SK-N-DZ (cell line): ENCODE data around the gene SLC1A4.

Experiments used
- DNase-seq: peaks from one replicate; pipeline ENCODE4 v3.0.0-alpha.2; 2015; ENCODE audit warnings: low spot score
- small RNA-seq, 2 experiments: library from RNA; depleted of rRNA; stranded (forward); fragments of <200 nt; gene quantifications; one replicate each; pipeline ENCODE3, GENCODE V24; 2014

The SLC1A4 gene

DNA sequence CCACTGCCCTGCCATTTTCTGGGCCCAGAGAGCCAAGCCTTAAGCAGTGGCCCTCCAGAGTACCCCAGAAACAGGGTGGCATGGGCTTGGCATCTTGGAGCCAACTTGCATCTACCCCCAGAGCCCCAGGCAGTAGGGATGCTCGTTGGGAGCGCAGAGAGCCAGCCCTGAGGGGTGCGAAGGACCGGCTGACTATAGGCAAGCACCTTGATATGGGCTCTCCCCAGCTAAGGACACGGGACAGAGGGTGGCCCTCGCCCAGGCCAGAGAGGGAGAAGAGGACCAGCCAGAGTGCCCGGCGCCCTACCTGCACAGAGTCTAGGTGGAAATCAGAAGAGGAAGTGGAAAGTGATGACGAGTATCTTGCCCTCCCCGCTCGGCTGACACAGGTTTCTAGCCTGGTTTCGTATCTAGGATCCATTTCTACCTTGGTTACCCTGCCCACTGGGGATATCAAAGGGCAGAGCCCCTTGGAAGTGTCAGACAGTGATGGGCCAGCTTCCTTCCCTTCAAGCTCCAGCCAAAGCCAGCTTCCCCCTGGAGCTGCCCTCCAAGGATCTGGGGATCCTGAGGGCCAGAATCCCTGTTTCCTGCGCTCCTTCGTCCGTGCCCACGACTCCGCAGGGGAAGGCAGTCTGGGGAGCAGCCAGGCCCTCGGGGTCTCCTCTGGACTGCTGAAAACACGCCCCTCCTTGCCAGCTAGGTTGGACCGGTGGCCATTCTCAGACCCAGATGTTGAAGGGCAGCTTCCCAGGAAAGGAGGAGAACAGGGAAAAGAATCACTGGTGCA lies 83.2 kb downstream of the SLC1A4 start:
- DNase-seq: no peak

Small RNAs within 50 kb of the gene (small RNA-seq; reads per million reads assigned to genes)
- gene RNU6-548P: 0 reads per million in 2 experiments
